Caco-2 (cell line): ENCODE measurements around the gene LRRC1. TPM values are rescaled to one million over a fixed set of nuclear protein-coding genes. Genes with fewer than 3 reads are reported as not detected.

Source experiments
- BruUV-seq: library from RNA; stranded (reverse); fragments of 400-500 nt; replicated peaks from 2 replicates; lab custom pipeline; 2021; lab: Mats Ljungman, UMichigan
- CTCF ChIA-PET: fragments of 300-600 bp; sonication (Branson Sonifier 250); formaldehyde crosslinking; loops from one replicate; lab custom pipeline; 2022; ENCODE audit warnings: antibody characterized with exemption; lab: Charles Lee
- POLR2A ChIA-PET: fragments of 300-600 bp; sonication (Branson Sonifier 250); formaldehyde crosslinking; loops from one replicate; lab custom pipeline; 2022; ENCODE audit warnings: antibody characterized with exemption; lab: Charles Lee
- DNase-seq, 2 experiments: peaks; one replicate each; pipeline versions ENCODE4 v3.0.0 to v3.0.0-alpha.2; 2020 to 2022
- H3K27me3 ChIP-seq: replicated peaks from 2 replicates; pipeline ENCODE4 v1.6.0; 2011; ENCODE audit warnings: low read length; ENCODE audit not compliant: control insufficient read depth, insufficient read depth
- H3K36me3 ChIP-seq: 2 replicates; pipeline ENCODE4 v1.5.1; 2011; ENCODE audit warnings: low read length; ENCODE audit not compliant: control insufficient read depth, insufficient read depth
- H3K4me1 ChIP-seq: fragments of 250-450 bp; sonication (Bioruptor Pico); 2 replicates; pipeline ENCODE4 v1.5.1; 2020; ENCODE audit warnings: mild to moderate bottlenecking
- H3K4me3 ChIP-seq: 2 replicates; pipeline ENCODE4 v1.5.1; 2011; ENCODE audit warnings: low read depth, mild to moderate bottlenecking, control low read depth, low read length
- H3K9me3 ChIP-seq: fragments of 250-450 bp; sonication (Bioruptor Pico); 2 replicates; pipeline ENCODE4 v1.5.1; 2020; ENCODE audit warnings: mild to moderate bottlenecking, moderate library complexity
- H3K27ac Mint-ChIP-seq: one replicate; pipeline ENCODE4 v1.8.0; 2022; ENCODE audit warnings: mixed read lengths; ENCODE audit not compliant: unreplicated experiment
- H3K27me3 Mint-ChIP-seq: one replicate; pipeline ENCODE4 v1.8.0; 2022; ENCODE audit warnings: mixed read lengths; ENCODE audit not compliant: insufficient read depth, unreplicated experiment
- H3K36me3 Mint-ChIP-seq: one replicate; pipeline ENCODE4 v1.8.0; 2022; ENCODE audit warnings: mild to moderate bottlenecking, mixed read lengths; ENCODE audit not compliant: insufficient read depth, unreplicated experiment
- H3K4me1 Mint-ChIP-seq: one replicate; pipeline ENCODE4 v1.8.0; 2022; ENCODE audit warnings: low read depth, mixed read lengths; ENCODE audit not compliant: unreplicated experiment
- H3K4me3 Mint-ChIP-seq: one replicate; pipeline ENCODE4 v1.8.0; 2022; ENCODE audit warnings: mild to moderate bottlenecking, moderate library complexity, mixed read lengths; ENCODE audit not compliant: unreplicated experiment
- H3K9me3 Mint-ChIP-seq: one replicate; pipeline ENCODE4 v1.8.0; 2022; ENCODE audit warnings: mixed read lengths; ENCODE audit not compliant: unreplicated experiment
- intact Hi-C: fragments of 100-400 bp; cut with micrococcal nuclease; formaldehyde crosslinking; loops from one replicate; pipeline ENCODE4 v1.10.0; 2022; ENCODE audit not compliant: unreplicated experiment
- total RNA-seq: library from RNA; stranded (reverse); gene quantifications from 2 replicates; pipeline ENCODE4 v1.2.3, GENCODE V29; 2022
- TF ChIP-seq, protein P1 (sequence below), 2 experiments: fragments of 200-600 bp in 1 of 2; IDR thresholded peaks; 1 replicate in 1 of 2; 2 replicates in 1 of 2; pipeline versions ENCODE4 v1.5.1 to v1.8.0; 2011 to 2022; ENCODE audit warnings: antibody characterized with exemption in 1 of 2, control low read depth in 1 of 2, inconsistent platforms in 1 of 2, low read depth in 1 of 2, low read length in 1 of 2, mild to moderate bottlenecking in 1 of 2, moderate library complexity in 1 of 2; ENCODE audit not compliant: insufficient read depth in 1 of 2, severe bottlenecking in 1 of 2, unreplicated experiment in 1 of 2

The LRRC1 gene
- total RNA-seq, 1 experiment from 2014 or later = 60.8 TPM

DNA sequence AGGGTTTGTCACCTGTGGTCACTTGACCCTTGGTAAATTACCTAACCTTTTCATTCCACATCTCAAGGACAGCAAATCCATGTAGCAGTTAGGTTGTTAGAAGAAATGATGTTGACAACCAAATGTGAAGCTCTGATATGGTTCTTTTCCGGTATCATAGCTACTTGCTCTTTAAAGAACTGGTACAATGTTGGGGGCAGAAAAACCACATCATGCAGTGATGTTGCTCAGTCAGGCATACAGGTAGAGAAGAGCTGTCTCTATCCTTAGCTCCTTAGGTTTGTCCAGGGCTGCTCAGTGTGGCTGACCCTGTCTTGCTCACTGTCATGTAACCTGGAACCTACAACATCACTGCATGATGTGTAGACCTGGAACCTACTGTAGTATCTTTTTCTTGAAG lies 135.5 kb downstream of the LRRC1 start:
- peaks cover 63% of the 10 kb centered on the region for H3K36me3 Mint-ChIP-seq
- no peaks in the 10 kb centered on the region for H3K36me3 ChIP-seq
- CTCF ChIA-PET = no interaction called here
- H3K9me3 ChIP-seq = no peaks in the 10 kb centered on the region
- no peak overlapping the region for H3K4me3 ChIP-seq
- H3K4me3 Mint-ChIP-seq = no peak overlapping the region
- no peaks in the 10 kb centered on the region for H3K27me3 ChIP-seq
- TF ChIP-seq, protein P1, sequence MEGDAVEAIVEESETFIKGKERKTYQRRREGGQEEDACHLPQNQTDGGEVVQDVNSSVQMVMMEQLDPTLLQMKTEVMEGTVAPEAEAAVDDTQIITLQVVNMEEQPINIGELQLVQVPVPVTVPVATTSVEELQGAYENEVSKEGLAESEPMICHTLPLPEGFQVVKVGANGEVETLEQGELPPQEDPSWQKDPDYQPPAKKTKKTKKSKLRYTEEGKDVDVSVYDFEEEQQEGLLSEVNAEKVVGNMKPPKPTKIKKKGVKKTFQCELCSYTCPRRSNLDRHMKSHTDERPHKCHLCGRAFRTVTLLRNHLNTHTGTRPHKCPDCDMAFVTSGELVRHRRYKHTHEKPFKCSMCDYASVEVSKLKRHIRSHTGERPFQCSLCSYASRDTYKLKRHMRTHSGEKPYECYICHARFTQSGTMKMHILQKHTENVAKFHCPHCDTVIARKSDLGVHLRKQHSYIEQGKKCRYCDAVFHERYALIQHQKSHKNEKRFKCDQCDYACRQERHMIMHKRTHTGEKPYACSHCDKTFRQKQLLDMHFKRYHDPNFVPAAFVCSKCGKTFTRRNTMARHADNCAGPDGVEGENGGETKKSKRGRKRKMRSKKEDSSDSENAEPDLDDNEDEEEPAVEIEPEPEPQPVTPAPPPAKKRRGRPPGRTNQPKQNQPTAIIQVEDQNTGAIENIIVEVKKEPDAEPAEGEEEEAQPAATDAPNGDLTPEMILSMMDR (IDR thresholded peaks at IDR 0.05; ENCODE audit: insufficient read depth in 1 of 2, low read depth in 1 of 2, low read length in 1 of 2, severe bottlenecking in 1 of 2, unreplicated experiment in 1 of 2) = no peak
- intact Hi-C loops = no loop called here
- POLR2A ChIA-PET = no interaction called here
- no peak overlapping the region for H3K27ac Mint-ChIP-seq
- peaks cover 17% of the 10 kb centered on the region for H3K4me1 Mint-ChIP-seq
- H3K9me3 Mint-ChIP-seq = no peaks in the 10 kb centered on the region
- BruUV-seq = no TSS peak
- no peaks in the 10 kb centered on the region for H3K27me3 Mint-ChIP-seq
- DNase-seq = no peak
- H3K4me1 ChIP-seq = peaks cover 10% of the 10 kb centered on the region

DNA sequence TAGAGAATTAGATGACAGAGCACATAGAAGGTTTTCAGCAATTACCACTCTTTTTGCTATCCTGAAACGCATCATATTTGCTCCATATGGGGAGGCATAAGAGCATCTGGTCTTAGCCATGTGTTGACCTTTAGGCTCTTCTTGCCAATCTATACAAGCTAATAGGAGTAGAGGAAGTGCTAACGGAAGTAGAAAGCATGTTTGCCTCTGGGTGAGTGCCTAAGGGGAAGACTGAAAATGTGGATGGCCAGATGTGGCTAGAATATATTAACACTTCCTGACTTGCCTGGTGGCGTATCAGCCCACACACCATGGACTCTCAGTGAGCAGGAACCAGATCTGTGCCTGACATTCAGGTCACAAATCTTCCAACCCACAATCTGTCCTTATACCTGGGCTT lies 136.3 kb downstream of the LRRC1 start:
- no TSS peak for BruUV-seq
- H3K4me1 ChIP-seq = peaks cover 10% of the 10 kb centered on the region
- H3K4me3 ChIP-seq = no peak overlapping the region
- H3K27me3 ChIP-seq = no peaks in the 10 kb centered on the region
- Mint-ChIP-seq H3K27me3 (no peaks in the 10 kb centered on the region), H3K27ac (no peak overlapping the region), H3K4me3 (no peak overlapping the region), H3K36me3 (peaks cover 58% of the 10 kb centered on the region), H3K9me3 (no peaks in the 10 kb centered on the region), H3K4me1 (peaks cover 17% of the 10 kb centered on the region)
- POLR2A ChIA-PET = no interaction called here
- TF ChIP-seq, protein P1 (IDR thresholded peaks at IDR 0.05; ENCODE audit: insufficient read depth in 1 of 2, low read depth in 1 of 2, low read length in 1 of 2, severe bottlenecking in 1 of 2, unreplicated experiment in 1 of 2) = no peak
- no peaks in the 10 kb centered on the region for H3K36me3 ChIP-seq
- intact Hi-C loops = no loop called here
- no peak for DNase-seq
- H3K9me3 ChIP-seq = no peaks in the 10 kb centered on the region
- CTCF ChIA-PET = interaction anchor here (0.6 kb wide), 1 partner anchor 1523 kb away, joined by 4 read pairs; no protein-coding TSS in a partner anchor

DNA sequence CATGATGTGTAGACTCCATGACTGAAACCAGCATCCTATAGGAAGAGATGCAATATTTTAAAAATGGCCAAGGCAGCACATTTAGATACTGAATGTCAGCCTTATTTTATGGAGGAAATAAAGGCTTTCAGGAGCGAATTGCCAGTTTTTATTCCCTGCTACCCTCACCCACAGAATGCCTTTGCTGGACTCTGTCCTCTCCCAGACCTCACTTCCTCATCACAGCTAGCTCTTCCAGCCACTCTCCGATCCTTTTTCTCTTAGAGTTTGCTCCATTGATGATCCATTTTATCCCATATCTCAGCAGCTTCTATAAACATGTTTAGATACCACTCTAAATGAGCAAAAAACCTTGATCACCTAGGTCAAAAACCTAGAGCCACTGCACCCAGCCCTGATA lies 137.7 kb downstream of the LRRC1 start:
- POLR2A ChIA-PET = no interaction called here
- intact Hi-C loops = no loop called here
- H3K4me1 Mint-ChIP-seq = peaks cover 17% of the 10 kb centered on the region
- H3K4me3 Mint-ChIP-seq = no peak overlapping the region
- no peaks in the 10 kb centered on the region for H3K9me3 ChIP-seq
- no peak for DNase-seq
- H3K4me3 ChIP-seq = no peak overlapping the region
- H3K27me3 ChIP-seq = no peaks in the 10 kb centered on the region
- H3K4me1 ChIP-seq = no peaks in the 10 kb centered on the region; the same call in 1 of the 2 replicates
- H3K9me3 Mint-ChIP-seq = no peaks in the 10 kb centered on the region
- TF ChIP-seq, protein P1 (IDR thresholded peaks at IDR 0.05; ENCODE audit: insufficient read depth in 1 of 2, low read depth in 1 of 2, low read length in 1 of 2, severe bottlenecking in 1 of 2, unreplicated experiment in 1 of 2) = no peak
- H3K36me3 Mint-ChIP-seq = peaks cover 45% of the 10 kb centered on the region
- no peak overlapping the region for H3K27ac Mint-ChIP-seq
- CTCF ChIA-PET = no interaction called here
- H3K27me3 Mint-ChIP-seq = no peaks in the 10 kb centered on the region
- no peaks in the 10 kb centered on the region for H3K36me3 ChIP-seq
- BruUV-seq = no TSS peak
